GM19438 (cell line): ENCODE data around the gene CST4.
"Not testable (repeated sequence)": the region's sequence is repeated elsewhere in the genome, so short reads cannot be mapped to it uniquely, and the experiment has no call there.

Experiments used
- ATAC-seq: cut with Tn5 transposase; IDR thresholded peaks from one replicate; pipeline ENCODE4 v1.9.1; 2021; ENCODE audit warnings: low read depth; ENCODE audit not compliant: unreplicated experiment

Gene CST4

GRCh38 chr20:23690581-23690980, 1.7 kb upstream of the CST4 start:
- ATAC-seq = no peak

DNA sequence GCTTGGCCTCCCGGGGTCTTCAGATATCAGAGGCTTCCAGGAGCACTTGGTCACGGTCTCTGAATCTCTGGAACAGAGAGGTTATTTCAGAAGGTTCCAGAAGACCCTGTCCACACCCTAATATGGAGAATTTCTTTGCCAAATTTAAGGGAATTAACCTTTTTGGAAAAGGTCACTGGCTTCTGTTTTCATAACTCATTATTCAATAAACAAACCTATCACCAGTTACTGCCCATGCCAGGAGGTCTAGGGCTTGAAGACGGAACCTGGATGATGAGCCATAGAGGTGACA, 507 bp upstream of the CST4 start:
- ATAC-seq = no peak

DNA sequence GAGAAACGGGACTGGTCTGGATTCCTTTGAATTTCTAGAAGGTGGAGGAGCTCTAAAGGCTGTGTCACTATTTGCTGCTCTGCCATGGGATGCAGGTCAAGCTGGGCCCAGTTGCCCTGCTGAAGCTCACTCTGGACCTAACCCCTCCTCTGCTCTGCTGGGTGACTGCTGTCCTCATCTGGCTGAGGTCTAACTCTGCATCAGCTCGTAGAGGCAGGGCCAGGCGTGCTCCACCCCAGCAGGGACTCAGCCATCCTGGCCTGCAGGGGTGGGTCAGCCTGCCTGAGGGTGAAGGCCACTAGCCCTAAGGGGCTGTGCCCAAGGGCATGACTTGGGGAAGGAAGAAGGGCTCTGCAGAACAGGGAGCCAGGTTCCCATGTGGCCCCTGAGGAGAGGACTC, 852 bp downstream of the CST4 start:
- ATAC-seq = no peak

- no peak for ATAC-seq
These were observed 2.6 kb downstream of the CST4 start for GRCh38 chr20:23686046-23686750.

GRCh38 chr20:23685529-23685896, 3.3 kb downstream of the CST4 start:
- not testable (repeated sequence) for ATAC-seq

DNA sequence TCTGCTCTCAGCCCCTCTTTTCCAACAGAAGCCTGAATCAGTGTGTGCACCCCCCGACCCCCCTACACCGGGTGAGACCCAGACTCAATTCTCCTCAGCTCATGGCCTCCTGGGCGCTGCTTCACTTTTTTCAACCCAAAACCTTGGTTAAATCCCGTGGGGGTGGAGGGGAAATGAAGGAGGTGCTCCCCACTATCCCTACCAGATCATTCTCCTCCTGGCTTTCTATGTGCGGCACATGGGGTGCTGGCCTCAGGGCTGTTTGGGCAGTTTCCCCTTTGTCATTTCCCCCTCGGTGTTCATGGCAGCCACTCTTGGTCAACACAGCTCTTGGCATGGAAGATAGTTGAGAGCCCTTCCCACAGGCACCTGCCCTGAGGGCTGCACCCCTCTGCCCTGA, 4.6 kb downstream of the CST4 start:
- no peak for ATAC-seq

GRCh38 chr20:23683807-23684206, 5.0 kb downstream of the CST4 start:
- ATAC-seq = no peak

- no peak for ATAC-seq
These were observed 5.6 kb downstream of the CST4 start for GRCh38 chr20:23683281-23683680.

DNA sequence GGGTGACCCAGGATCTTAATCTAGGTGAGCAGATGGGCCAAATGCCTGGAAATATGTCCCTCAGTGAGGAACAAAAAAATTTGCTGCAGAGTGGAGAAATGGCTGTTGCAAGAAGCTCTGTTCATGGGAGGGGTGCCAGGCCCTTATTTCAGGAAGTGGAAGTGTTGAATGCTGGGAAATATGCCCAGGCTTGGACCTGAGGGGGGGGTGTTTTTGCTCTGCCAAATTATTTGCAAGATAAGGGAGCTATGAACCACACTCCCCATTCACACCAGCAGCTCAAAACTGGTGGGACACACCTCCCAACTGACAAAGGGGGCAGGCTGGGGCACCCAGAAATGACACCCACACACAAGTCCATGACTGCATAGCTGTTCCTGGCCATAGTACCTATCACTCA, 8.7 kb downstream of the CST4 start:
- no peak for ATAC-seq

DNA sequence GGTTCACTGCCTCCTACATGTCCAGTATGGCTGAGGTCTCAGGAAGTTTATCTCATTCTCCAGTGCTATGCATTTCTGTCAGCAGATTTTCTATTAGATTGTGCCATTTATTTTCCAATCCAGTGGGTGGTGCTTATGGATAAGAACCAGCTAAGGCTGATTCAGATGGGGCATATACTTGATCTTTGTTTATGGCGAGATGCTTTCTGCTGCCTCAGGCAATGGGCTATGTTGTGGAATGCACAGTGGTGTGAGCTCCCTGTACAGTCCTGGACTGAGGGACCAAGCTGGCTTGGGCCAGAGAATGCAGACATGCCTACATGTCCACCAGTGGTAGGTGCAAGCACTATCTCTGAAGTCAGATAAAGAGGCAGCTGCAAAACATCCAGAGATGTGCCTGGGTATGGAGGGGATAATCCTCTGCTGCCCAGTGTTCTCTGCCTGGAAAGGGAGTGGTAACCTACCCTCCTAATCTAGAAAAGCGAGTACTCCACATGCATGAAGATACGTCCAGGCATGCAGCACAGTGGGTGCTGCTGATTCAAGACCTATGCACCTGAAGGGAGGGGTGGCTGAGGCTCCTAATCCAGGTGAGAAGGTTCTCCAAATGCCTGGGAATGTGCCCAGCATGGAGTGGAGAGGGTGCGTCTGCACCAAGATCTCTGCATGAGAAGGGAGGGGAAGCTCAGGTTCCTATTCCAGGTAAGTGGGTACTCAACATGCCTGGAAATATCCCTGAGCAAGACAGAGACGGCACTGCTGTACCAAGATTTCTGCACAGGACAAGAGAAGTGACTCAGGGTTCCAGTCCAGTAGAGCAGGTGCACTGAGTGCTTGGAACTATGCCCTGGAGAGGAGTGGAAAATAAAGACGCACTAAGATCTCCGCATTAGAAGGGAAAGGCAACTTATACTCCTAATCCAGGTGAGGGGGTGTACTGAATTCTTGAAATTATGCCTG, 9.4 kb downstream of the CST4 start:
- no peak for ATAC-seq

DNA sequence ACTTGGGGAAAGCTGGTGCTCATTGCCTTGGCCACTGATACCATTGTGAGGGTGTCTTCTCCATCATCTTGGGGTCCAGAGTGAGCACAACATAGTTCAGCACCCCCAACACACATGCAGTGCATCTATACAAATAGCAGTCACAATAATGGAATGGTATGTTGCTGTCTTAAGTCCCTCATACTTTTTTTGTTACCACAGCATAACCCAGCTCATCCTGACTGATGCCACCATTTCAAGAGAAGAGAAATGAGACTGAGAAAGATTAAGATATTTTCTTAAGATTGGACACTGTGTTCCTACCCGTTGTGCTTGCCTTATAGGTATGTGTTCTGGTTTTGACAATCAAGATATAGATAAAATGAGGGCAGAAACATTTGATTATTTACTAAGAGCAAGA, 15.6 kb downstream of the CST4 start:
- no peak for ATAC-seq

GRCh38 chr20:23672158-23672557, 16.7 kb downstream of the CST4 start:
- ATAC-seq = no peak

DNA sequence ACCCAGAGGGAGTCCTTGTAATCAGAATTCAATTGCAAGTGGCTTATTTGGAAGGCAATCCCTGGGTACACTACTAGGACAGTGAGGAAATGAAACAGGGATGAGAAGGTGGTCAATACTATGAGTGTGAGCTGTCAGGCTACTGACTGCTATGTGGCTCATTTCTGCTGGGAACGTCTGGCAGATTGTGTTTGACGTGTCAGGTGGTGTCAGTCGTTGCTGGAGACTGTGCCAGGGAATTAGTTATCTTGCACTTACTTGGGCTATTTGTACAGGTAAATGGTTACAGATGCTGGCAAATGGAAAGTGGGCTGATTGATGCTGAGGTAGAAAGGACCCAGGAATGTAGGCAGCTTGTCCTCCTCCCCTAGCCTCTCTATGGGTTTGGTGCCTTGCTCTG, 17.4 kb downstream of the CST4 start:
- no peak for ATAC-seq

DNA sequence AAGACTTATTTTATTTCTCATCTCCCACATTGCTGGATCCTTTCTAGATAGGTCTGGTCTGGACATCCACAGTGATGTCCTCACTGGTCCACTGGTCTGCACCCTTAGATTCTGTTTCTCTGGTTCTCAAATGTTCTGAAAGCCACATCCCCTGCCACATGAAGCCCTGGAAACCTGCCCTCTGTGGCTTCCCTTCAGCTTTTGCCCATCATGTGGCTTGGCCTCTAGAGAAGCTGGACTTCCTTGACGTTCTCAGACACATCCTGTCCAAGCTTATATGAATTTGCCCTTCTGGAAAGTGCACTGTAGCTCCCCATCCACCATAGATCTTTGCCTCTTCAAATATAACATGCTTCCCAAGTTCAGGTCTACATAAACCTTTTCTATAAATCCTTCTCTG, 18.5 kb downstream of the CST4 start:
- ATAC-seq = no peak

GRCh38 chr20:23669866-23670265, 19.0 kb downstream of the CST4 start:
- ATAC-seq = no peak

DNA sequence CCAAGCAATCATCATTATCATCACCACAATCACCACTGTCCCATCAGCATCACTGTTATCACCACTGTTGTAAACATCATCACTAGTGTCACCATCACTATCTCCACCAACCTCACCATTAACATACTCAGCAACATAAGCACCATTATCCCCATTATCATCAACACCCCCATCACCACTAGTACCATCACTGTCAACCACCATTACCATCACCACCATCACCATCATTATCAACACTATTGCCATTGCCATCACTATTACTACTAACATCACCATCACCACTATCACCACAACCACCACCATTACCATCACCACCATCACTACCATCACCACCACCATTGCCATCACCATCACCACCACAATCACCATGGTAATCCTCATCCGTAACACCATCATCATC, 19.5 kb downstream of the CST4 start:
- ATAC-seq = no peak

GRCh38 chr20:23668477-23668951, 20.3 kb downstream of the CST4 start:
- ATAC-seq = no peak

DNA sequence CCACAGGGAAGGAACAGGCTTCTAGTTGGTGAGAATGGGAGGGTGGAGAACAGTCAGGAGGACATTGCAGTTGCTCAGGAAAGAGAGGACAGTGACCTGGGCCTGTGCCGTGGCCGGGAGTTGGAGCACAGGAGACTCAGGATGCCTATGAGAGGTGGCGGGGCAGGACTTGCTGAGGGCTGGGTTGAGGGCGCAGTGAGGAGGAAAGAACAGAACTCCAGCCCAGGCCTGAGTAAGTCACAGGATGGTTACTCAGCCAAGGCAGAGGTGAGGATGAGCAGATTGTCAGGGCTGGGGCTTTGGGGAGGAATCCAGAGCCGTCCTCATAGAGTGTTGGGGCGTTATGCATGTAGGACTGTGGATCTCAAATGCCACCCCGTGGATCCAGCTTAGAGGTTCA, 21.2 kb downstream of the CST4 start:
- ATAC-seq = no peak

- ATAC-seq = no peak
These were observed 22.1 kb downstream of the CST4 start for GRCh38 chr20:23666698-23667097.

GRCh38 chr20:23666189-23666588, 22.6 kb downstream of the CST4 start:
- ATAC-seq = no peak

- no peak for ATAC-seq
These were observed 23.9 kb downstream of the CST4 start for GRCh38 chr20:23664954-23665353.

DNA sequence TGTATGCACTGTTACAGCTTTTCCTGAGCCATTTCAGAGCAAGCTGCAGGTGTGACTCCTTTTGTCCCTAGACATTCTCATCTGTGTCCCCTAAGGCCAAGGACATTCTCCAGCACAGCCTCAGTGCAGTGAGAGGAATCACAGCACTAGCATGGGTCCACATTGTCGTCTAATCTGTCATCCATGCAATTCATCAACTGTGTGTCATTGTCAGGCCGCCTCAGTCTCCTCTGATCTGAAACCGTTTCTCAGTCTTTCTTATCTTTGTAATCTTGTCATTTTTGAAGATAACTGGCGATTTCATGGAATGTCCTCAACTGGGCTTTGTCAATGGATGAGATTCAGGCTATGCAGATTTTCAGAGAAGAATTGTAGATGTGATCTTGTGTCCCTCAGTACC, 24.8 kb downstream of the CST4 start:
- not testable (repeated sequence) for ATAC-seq
